ENCODE results near the gene FLNA.

DNA sequence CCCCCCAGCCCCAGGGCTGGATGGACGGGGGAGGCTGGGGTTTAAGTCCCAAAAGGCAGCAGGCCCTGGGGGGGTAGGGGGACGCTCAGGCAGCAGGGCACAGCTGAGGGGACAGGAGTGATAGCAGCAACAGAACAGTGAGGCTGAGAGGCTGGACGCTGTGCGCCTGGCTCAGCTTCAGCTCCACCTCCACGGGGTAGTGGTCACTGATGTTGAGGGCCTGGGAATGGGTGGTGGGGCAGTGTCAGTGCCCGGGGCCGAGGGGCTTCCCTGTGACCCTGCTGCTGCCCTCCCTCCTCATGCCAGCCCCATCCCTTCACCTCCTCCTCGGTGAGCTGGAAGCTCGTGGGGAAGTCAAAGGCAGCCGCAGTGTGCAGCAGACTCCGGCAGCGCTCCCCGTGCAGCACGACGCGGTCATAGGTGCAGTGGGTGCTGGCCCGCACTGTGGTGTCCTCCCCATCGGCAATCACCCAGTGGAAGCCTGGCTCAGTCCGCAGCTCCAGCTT is 28.2 kb upstream of the FLNA start:
- TF ChIP-seq, protein P1, sequence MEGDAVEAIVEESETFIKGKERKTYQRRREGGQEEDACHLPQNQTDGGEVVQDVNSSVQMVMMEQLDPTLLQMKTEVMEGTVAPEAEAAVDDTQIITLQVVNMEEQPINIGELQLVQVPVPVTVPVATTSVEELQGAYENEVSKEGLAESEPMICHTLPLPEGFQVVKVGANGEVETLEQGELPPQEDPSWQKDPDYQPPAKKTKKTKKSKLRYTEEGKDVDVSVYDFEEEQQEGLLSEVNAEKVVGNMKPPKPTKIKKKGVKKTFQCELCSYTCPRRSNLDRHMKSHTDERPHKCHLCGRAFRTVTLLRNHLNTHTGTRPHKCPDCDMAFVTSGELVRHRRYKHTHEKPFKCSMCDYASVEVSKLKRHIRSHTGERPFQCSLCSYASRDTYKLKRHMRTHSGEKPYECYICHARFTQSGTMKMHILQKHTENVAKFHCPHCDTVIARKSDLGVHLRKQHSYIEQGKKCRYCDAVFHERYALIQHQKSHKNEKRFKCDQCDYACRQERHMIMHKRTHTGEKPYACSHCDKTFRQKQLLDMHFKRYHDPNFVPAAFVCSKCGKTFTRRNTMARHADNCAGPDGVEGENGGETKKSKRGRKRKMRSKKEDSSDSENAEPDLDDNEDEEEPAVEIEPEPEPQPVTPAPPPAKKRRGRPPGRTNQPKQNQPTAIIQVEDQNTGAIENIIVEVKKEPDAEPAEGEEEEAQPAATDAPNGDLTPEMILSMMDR (IDR thresholded peaks at IDR 0.05): no peak
- no peak for TF ChIP-seq POLR2A (IDR thresholded peaks at IDR 0.05)

Data from breast epithelium (tissue), 3 donors.